ENCODE data around the gene ESRRG. TPM values are rescaled to one million over a fixed set of nuclear protein-coding genes. Genes with fewer than 3 reads are reported as not detected.

The ESRRG gene
- total RNA-seq, 1 donor from 2014 or later: not detected

GRCh38 chr1:216499581-216500272 lies 223.5 kb downstream of the ESRRG start:
- H3K4me1 Mint-ChIP-seq (ENCODE audit: low read depth): no peaks in the 10 kb centered on the region
- peaks cover 1% of the 10 kb centered on the region for H3K9me3 Mint-ChIP-seq
- H3K4me3 Mint-ChIP-seq (ENCODE audit: low read depth): no peak overlapping the region
- intact Hi-C loops (cut with micrococcal nuclease): no loop called here
- no peaks in the 10 kb centered on the region for H3K27me3 Mint-ChIP-seq (ENCODE audit: low read depth)
- no peak overlapping the region for H3K27ac Mint-ChIP-seq
- no peaks in the 10 kb centered on the region for H3K36me3 Mint-ChIP-seq (ENCODE audit: low read depth)
- no peak for DNase-seq (ENCODE audit: low spot score)

- Mint-ChIP-seq H3K9me3 (peaks cover 4% of the 10 kb centered on the region), H3K36me3 (ENCODE audit: low read depth) (no peaks in the 10 kb centered on the region), H3K27me3 (ENCODE audit: low read depth) (no peaks in the 10 kb centered on the region), H3K4me1 (ENCODE audit: low read depth) (no peaks in the 10 kb centered on the region), H3K4me3 (ENCODE audit: low read depth) (no peak overlapping the region), H3K27ac (no peak overlapping the region)
- no peak for DNase-seq (ENCODE audit: low spot score)
- intact Hi-C loops (cut with micrococcal nuclease): no loop called here
These were observed 225.0 kb downstream of the ESRRG start for GRCh38 chr1:216498277-216498676.

- no peaks in the 10 kb centered on the region for H3K36me3 Mint-ChIP-seq (ENCODE audit: low read depth)
- no peaks in the 10 kb centered on the region for H3K4me1 Mint-ChIP-seq (ENCODE audit: low read depth)
- peaks cover 13% of the 10 kb centered on the region for H3K9me3 Mint-ChIP-seq
- H3K27ac Mint-ChIP-seq: no peak overlapping the region
- DNase-seq (ENCODE audit: low spot score): no peak
- no peaks in the 10 kb centered on the region for H3K27me3 Mint-ChIP-seq (ENCODE audit: low read depth)
- H3K4me3 Mint-ChIP-seq (ENCODE audit: low read depth): no peak overlapping the region
- intact Hi-C loops (cut with micrococcal nuclease): no loop called here
These were observed 238.2 kb downstream of the ESRRG start for GRCh38 chr1:216485042-216485441.

GRCh38 chr1:216483672-216484401 lies 239.4 kb downstream of the ESRRG start:
- intact Hi-C loops (cut with micrococcal nuclease): no loop called here
- H3K9me3 Mint-ChIP-seq: peaks cover 17% of the 10 kb centered on the region
- no peak for DNase-seq (ENCODE audit: low spot score)

GRCh38 chr1:216482620-216483019 lies 240.6 kb downstream of the ESRRG start:
- peaks cover 17% of the 10 kb centered on the region for H3K9me3 Mint-ChIP-seq
- H3K4me3 Mint-ChIP-seq (ENCODE audit: low read depth): no peak overlapping the region
- H3K27me3 Mint-ChIP-seq (ENCODE audit: low read depth): no peaks in the 10 kb centered on the region
- H3K27ac Mint-ChIP-seq: no peak overlapping the region
- intact Hi-C loops (cut with micrococcal nuclease): no loop called here
- no peaks in the 10 kb centered on the region for H3K4me1 Mint-ChIP-seq (ENCODE audit: low read depth)
- H3K36me3 Mint-ChIP-seq (ENCODE audit: low read depth): no peaks in the 10 kb centered on the region
- no peak for DNase-seq (ENCODE audit: low spot score)

More at GRCh38 chr1:216483672-216484401, 239.4 kb downstream of the ESRRG start:
- Mint-ChIP-seq H3K27ac (no peak overlapping the region), H3K4me3 (ENCODE audit: low read depth) (no peak overlapping the region), H3K4me1 (ENCODE audit: low read depth) (no peaks in the 10 kb centered on the region), H3K27me3 (ENCODE audit: low read depth) (no peaks in the 10 kb centered on the region), H3K36me3 (ENCODE audit: low read depth) (no peaks in the 10 kb centered on the region)

- H3K27ac Mint-ChIP-seq: no peak overlapping the region
- intact Hi-C loops (cut with micrococcal nuclease): no loop called here
- peaks cover 17% of the 10 kb centered on the region for H3K9me3 Mint-ChIP-seq
- DNase-seq (ENCODE audit: low spot score): no peak
- no peaks in the 10 kb centered on the region for H3K36me3 Mint-ChIP-seq (ENCODE audit: low read depth)
- no peak overlapping the region for H3K4me3 Mint-ChIP-seq (ENCODE audit: low read depth)
- no peaks in the 10 kb centered on the region for H3K27me3 Mint-ChIP-seq (ENCODE audit: low read depth)
- no peaks in the 10 kb centered on the region for H3K4me1 Mint-ChIP-seq (ENCODE audit: low read depth)
These were observed 245.0 kb downstream of the ESRRG start for GRCh38 chr1:216478238-216478637.

GRCh38 chr1:216476341-216476740 lies 246.9 kb downstream of the ESRRG start:
- H3K4me1 Mint-ChIP-seq (ENCODE audit: low read depth): no peaks in the 10 kb centered on the region
- intact Hi-C loops (cut with micrococcal nuclease): no loop called here
- no peak overlapping the region for H3K27ac Mint-ChIP-seq
- no peak overlapping the region for H3K4me3 Mint-ChIP-seq (ENCODE audit: low read depth)
- H3K36me3 Mint-ChIP-seq (ENCODE audit: low read depth): no peaks in the 10 kb centered on the region
- no peaks in the 10 kb centered on the region for H3K27me3 Mint-ChIP-seq (ENCODE audit: low read depth)
- H3K9me3 Mint-ChIP-seq: peaks cover 12% of the 10 kb centered on the region
- no peak for DNase-seq (ENCODE audit: low spot score)

- H3K9me3 Mint-ChIP-seq: peaks cover 9% of the 10 kb centered on the region
- H3K4me1 Mint-ChIP-seq (ENCODE audit: low read depth): no peaks in the 10 kb centered on the region
- intact Hi-C loops (cut with micrococcal nuclease): no loop called here
- no peaks in the 10 kb centered on the region for H3K27me3 Mint-ChIP-seq (ENCODE audit: low read depth)
- DNase-seq (ENCODE audit: low spot score): no peak
- no peak overlapping the region for H3K27ac Mint-ChIP-seq
- no peaks in the 10 kb centered on the region for H3K36me3 Mint-ChIP-seq (ENCODE audit: low read depth)
- H3K4me3 Mint-ChIP-seq (ENCODE audit: low read depth): no peak overlapping the region
These were observed 247.5 kb downstream of the ESRRG start for GRCh38 chr1:216475659-216476276.

GRCh38 chr1:216466162-216466801 lies 256.9 kb downstream of the ESRRG start:
- intact Hi-C loops (cut with micrococcal nuclease): no loop called here
- Mint-ChIP-seq H3K36me3 (ENCODE audit: low read depth) (no peaks in the 10 kb centered on the region), H3K4me3 (ENCODE audit: low read depth) (no peak overlapping the region), H3K4me1 (ENCODE audit: low read depth) (no peaks in the 10 kb centered on the region), H3K9me3 (peaks cover 9% of the 10 kb centered on the region), H3K27me3 (ENCODE audit: low read depth) (no peaks in the 10 kb centered on the region), H3K27ac (no peak overlapping the region)
- no peak for DNase-seq (ENCODE audit: low spot score)

- DNase-seq (ENCODE audit: low spot score): no peak
- H3K36me3 Mint-ChIP-seq (ENCODE audit: low read depth): no peaks in the 10 kb centered on the region
- H3K9me3 Mint-ChIP-seq: peaks cover 15% of the 10 kb centered on the region
- intact Hi-C loops (cut with micrococcal nuclease): no loop called here
- no peaks in the 10 kb centered on the region for H3K27me3 Mint-ChIP-seq (ENCODE audit: low read depth)
- H3K4me3 Mint-ChIP-seq (ENCODE audit: low read depth): no peak overlapping the region
- no peaks in the 10 kb centered on the region for H3K4me1 Mint-ChIP-seq (ENCODE audit: low read depth)
- no peak overlapping the region for H3K27ac Mint-ChIP-seq
These were observed 258.7 kb downstream of the ESRRG start for GRCh38 chr1:216464489-216464888.

- Mint-ChIP-seq H3K9me3 (peaks cover 15% of the 10 kb centered on the region), H3K27me3 (ENCODE audit: low read depth) (no peaks in the 10 kb centered on the region), H3K27ac (no peak overlapping the region), H3K36me3 (ENCODE audit: low read depth) (no peaks in the 10 kb centered on the region), H3K4me1 (ENCODE audit: low read depth) (no peaks in the 10 kb centered on the region), H3K4me3 (ENCODE audit: low read depth) (no peak overlapping the region)
- no peak for DNase-seq (ENCODE audit: low spot score)
- intact Hi-C loops (cut with micrococcal nuclease): no loop called here
These were observed 261.0 kb downstream of the ESRRG start for GRCh38 chr1:216462066-216462775.

- Mint-ChIP-seq H3K27ac (no peak overlapping the region), H3K9me3 (peaks cover 15% of the 10 kb centered on the region), H3K27me3 (ENCODE audit: low read depth) (no peaks in the 10 kb centered on the region), H3K4me3 (ENCODE audit: low read depth) (no peak overlapping the region), H3K36me3 (ENCODE audit: low read depth) (no peaks in the 10 kb centered on the region), H3K4me1 (ENCODE audit: low read depth) (no peaks in the 10 kb centered on the region)
- intact Hi-C loops (cut with micrococcal nuclease): no loop called here
- DNase-seq (ENCODE audit: low spot score): no peak
These were observed 261.8 kb downstream of the ESRRG start for GRCh38 chr1:216461466-216461865.
